PC-3 (cell line): ENCODE measurements around the gene HCFC1R1. TPM values are rescaled to one million over a fixed set of nuclear protein-coding genes. Genes with fewer than 3 reads are reported as not detected.

ENCODE experiments used
- ATAC-seq: fragments of 200-7000 bp; cut with Tn5 transposase; 2 replicates; pipeline ENCODE4 v1.9.1; 2020; ENCODE audit warnings: mild to moderate bottlenecking, moderate library complexity
- BruUV-seq: library from RNA; stranded (reverse); fragments of 400-500 nt; replicated peaks from 2 replicates; lab custom pipeline; 2021; lab: Mats Ljungman, UMichigan
- CTCF ChIA-PET: fragments of 300-600 bp; sonication (Branson Sonifier 250); formaldehyde crosslinking; loops from one replicate; lab custom pipeline; 2022; ENCODE audit warnings: antibody characterized with exemption; lab: Charles Lee
- POLR2A ChIA-PET: fragments of 300-600 bp; sonication (Branson Sonifier 250); formaldehyde crosslinking; loops from one replicate; lab custom pipeline; 2022; ENCODE audit warnings: antibody characterized with exemption; ENCODE audit not compliant: unreplicated experiment; lab: Charles Lee
- DNase-seq: peaks from one replicate; pipeline ENCODE4 v3.0.0-alpha.2; 2015
- H2AFZ ChIP-seq: fragments of 300-600 bp; sonication (generic); 2 replicates; pipeline ENCODE4 v1.6.0; 2016; ENCODE audit warnings: antibody characterized with exemption, low read length
- H3F3A ChIP-seq: fragments of 300-600 bp; sonication (generic); one replicate; pipeline ENCODE4 v1.6.0; 2017; ENCODE audit warnings: antibody characterized with exemption, low read length, control low read depth, mild to moderate bottlenecking; ENCODE audit not compliant: unreplicated experiment
- H3K27ac ChIP-seq: fragments of 300-600 bp; sonication (generic); 2 replicates; pipeline ENCODE4 v1.5.1; 2016; ENCODE audit warnings: mild to moderate bottlenecking, low read length
- H3K27me3 ChIP-seq: fragments of 300-600 bp; sonication (generic); 2 replicates; pipeline ENCODE4 v1.6.1; 2016; ENCODE audit warnings: low read length, mixed read lengths
- H3K36me3 ChIP-seq: fragments of 300-600 bp; sonication (generic); 2 replicates; pipeline ENCODE4 v1.6.1; 2016; ENCODE audit warnings: low read depth, mixed run types, low read length, mixed read lengths
- H3K4me1 ChIP-seq: fragments of 300-600 bp; sonication (generic); 2 replicates; pipeline ENCODE4 v1.5.1; 2016; ENCODE audit warnings: low read length; ENCODE audit not compliant: insufficient read depth
- H3K4me2 ChIP-seq: fragments of 300-600 bp; sonication (generic); 2 replicates; pipeline ENCODE4 v1.6.0; 2016; ENCODE audit warnings: low read length
- H3K4me3 ChIP-seq: fragments of 300-600 bp; sonication (generic); 2 replicates; pipeline ENCODE4 v1.5.1; 2016; ENCODE audit warnings: mild to moderate bottlenecking, low read length, mixed read lengths
- H3K79me2 ChIP-seq: fragments of 300-600 bp; sonication (generic); 2 replicates; pipeline ENCODE4 v1.6.1; 2017; ENCODE audit warnings: low read length, mixed read lengths
- H3K9ac ChIP-seq: fragments of 300-600 bp; sonication (generic); 2 replicates; pipeline ENCODE4 v1.6.0; 2016; ENCODE audit warnings: mild to moderate bottlenecking, low read length
- H3K9me2 ChIP-seq: fragments of 300-600 bp; sonication (generic); replicated peaks from 2 replicates; pipeline ENCODE4 v1.6.1; 2016; ENCODE audit warnings: mixed run types, low read length, mixed read lengths
- H3K9me3 ChIP-seq: fragments of 300-600 bp; sonication (generic); 2 replicates; pipeline ENCODE4 v1.6.1; 2016; ENCODE audit warnings: low read length, mixed read lengths
- H4K20me1 ChIP-seq: fragments of 300-600 bp; sonication (generic); 2 replicates; pipeline ENCODE4 v1.6.1; 2016; ENCODE audit warnings: low read length, mixed read lengths
- CTCF ChIP-seq: fragments of 300-600 bp; sonication (generic); conservative IDR thresholded peaks from 2 replicates; pipeline ENCODE4 v1.5.1; 2017; ENCODE audit warnings: antibody characterized with exemption, low read depth, mild to moderate bottlenecking, low read length
- EZH2 ChIP-seq: fragments of 300-600 bp; sonication (generic); IDR thresholded peaks from one replicate; pipeline ENCODE4 v1.6.1; 2017; ENCODE audit warnings: antibody characterized with exemption, mild to moderate bottlenecking, low read length; ENCODE audit not compliant: unreplicated experiment
- EZH2phosphoT487 ChIP-seq: fragments of 300-600 bp; sonication (generic); IDR thresholded peaks from 2 replicates; pipeline ENCODE4 v1.6.1; 2018; ENCODE audit warnings: mild to moderate bottlenecking, antibody characterized with exemption, low read length, borderline replicate concordance
- intact Hi-C: fragments of 100-400 bp; cut with micrococcal nuclease; formaldehyde crosslinking; loops from 2 replicates; pipeline ENCODE4 v1.9.0; 2023
- total RNA-seq: library from RNA; depleted of rRNA; stranded (reverse); fragments of >200 nt; gene quantifications from 2 replicates; pipeline ENCODE4 v1.2.3, GENCODE V29; 2014

HCFC1R1 gene
- total RNA-seq, 1 experiment from 2014 or later, result 56.4 TPM

- POLR2A ChIA-PET, result no interaction called here
Measured at GRCh38 chr16:3051494-3051893, 27.8 kb upstream of the HCFC1R1 start.

DNA sequence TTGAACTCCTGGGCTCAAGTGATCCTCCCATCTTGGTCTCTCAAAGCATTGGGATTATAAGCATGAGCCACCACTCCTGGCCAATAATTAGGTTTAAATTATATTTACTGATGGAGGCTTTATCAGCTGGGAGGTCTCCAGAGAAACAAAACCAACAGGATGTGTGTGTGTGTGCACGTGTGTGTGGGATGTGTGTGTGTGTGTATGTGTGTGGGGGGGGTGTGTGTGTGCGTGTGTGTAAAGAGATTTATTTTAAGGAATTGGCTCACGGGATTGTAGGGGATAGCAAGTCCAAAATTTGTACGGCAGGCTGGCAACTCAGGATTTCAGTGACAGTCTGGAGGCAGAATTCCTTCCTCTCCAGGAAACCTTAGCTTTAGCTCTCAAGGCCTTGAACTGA lies 27.3 kb upstream of the HCFC1R1 start:
- CTCF ChIA-PET, result no interaction called here
- TF ChIP-seq CTCF (no peak), EZH2phosphoT487 (no peak), EZH2 (no peak)
- no peak overlapping the region for H3K4me2 ChIP-seq
- POLR2A ChIA-PET, result no interaction called here
- no peak overlapping the region for H2AFZ ChIP-seq
- intact Hi-C loops, result no loop called here
- no peak overlapping the region for H3K27ac ChIP-seq
- H4K20me1 ChIP-seq, result no peaks in the 10 kb centered on the region
- H3F3A ChIP-seq, result no peaks in the 10 kb centered on the region
- H3K9me2 ChIP-seq, result no peaks in the 10 kb centered on the region
- H3K4me3 ChIP-seq, result no peak overlapping the region
- no peak overlapping the region for H3K9ac ChIP-seq
- H3K4me1 ChIP-seq, result no peaks in the 10 kb centered on the region
- H3K27me3 ChIP-seq, result peaks cover 3% of the 10 kb centered on the region; the same call in 1 of the 2 replicates
- no peaks in the 10 kb centered on the region for H3K79me2 ChIP-seq
- no peaks in the 10 kb centered on the region for H3K9me3 ChIP-seq
- H3K36me3 ChIP-seq, result no peaks in the 10 kb centered on the region
- ATAC-seq, result no peak
- no peak for DNase-seq
- BruUV-seq, result no TSS peak

More at GRCh38 chr16:3051494-3051893, 27.8 kb upstream of the HCFC1R1 start:
- Histone ChIP-seq H3K4me3 (no peak overlapping the region), H3K27ac (no peak overlapping the region), H3K4me1 (no peaks in the 10 kb centered on the region), H3K79me2 (no peaks in the 10 kb centered on the region), H3K9me3 (no peaks in the 10 kb centered on the region), H3K36me3 (no peaks in the 10 kb centered on the region), H3F3A (no peaks in the 10 kb centered on the region), H4K20me1 (no peaks in the 10 kb centered on the region), H3K9ac (no peak overlapping the region), H2AFZ (no peak overlapping the region), H3K27me3 (peaks cover 3% of the 10 kb centered on the region; the same call in 1 of the 2 replicates), H3K9me2 (no peaks in the 10 kb centered on the region), H3K4me2 (no peak overlapping the region)
- BruUV-seq, result no TSS peak
- ATAC-seq, result no peak
- DNase-seq, result no peak
- intact Hi-C loops, result no loop called here
- no peak for TF ChIP-seq CTCF
- CTCF ChIA-PET, result no interaction called here

DNA sequence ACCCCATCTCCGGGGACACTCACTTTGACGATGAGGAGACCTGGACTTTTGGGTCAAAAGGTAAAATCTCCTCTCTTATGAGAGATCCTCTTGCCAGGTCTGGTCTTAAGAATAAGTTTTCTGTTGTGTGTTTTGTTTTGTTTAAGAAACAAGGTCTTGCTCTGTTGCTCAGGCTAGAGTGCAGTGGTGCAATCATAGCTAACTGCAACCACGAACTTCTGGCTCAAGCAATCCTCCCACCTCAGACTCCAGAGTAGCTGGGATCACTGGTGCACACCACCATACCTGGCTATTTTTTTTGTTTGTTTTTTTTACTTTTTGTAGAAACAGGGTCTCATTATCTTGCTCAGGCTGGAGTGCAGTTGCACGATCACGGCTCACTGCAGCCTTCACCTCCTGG lies 26.7 kb upstream of the HCFC1R1 start:
- Histone ChIP-seq H3K4me2 (no peak overlapping the region), H3K79me2 (no peaks in the 10 kb centered on the region), H2AFZ (no peak overlapping the region), H3F3A (no peaks in the 10 kb centered on the region), H3K4me1 (no peaks in the 10 kb centered on the region), H3K9me3 (no peaks in the 10 kb centered on the region), H4K20me1 (no peaks in the 10 kb centered on the region), H3K9me2 (no peaks in the 10 kb centered on the region), H3K36me3 (no peaks in the 10 kb centered on the region), H3K9ac (no peak overlapping the region), H3K27ac (no peak overlapping the region), H3K27me3 (peaks cover 3% of the 10 kb centered on the region; the same call in 1 of the 2 replicates), H3K4me3 (no peak overlapping the region)
- intact Hi-C loops, result no loop called here
- TF ChIP-seq EZH2, result no peak
- TF ChIP-seq EZH2phosphoT487, result no peak
- CTCF ChIA-PET, result no interaction called here
- no TSS peak for BruUV-seq
- POLR2A ChIA-PET, result no interaction called here
- ATAC-seq, result no peak
- DNase-seq, result no peak
